ENCODE results near the gene INPP5J.
A peak's percentile ranks its signal among the peaks of the same experiment; 100 is the strongest.
"Not testable (repeated sequence)": the region's sequence is repeated elsewhere in the genome, so short reads cannot be mapped to it uniquely, and the experiment has no call there.

The INPP5J gene

DNA sequence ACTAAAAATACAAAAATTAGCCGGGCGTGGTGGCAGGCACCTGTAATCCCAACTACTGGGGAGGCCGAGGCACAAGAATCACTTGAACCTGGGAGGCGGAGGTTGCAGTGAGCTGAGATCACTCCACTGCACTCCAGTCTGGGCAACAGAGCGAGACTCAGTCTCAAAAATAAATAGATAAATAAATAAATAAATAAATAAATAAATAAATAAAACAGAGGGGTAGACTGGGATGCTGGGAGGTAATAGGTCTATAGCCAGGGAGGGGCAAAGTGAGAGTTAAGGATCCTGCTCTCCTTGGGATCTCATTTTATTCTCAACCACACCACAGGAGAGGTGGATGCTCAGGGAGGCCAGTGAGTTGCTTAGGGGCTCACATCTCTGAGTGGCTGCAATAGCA is 25.2 kb upstream of the INPP5J start:
- H3K27me3 ChIP-seq (ENCODE audit: low read depth, low read length); H3K4me3 ChIP-seq (ENCODE audit: low read depth in 1 of 2, low read length in 2 of 2); H3K9me3 ChIP-seq (ENCODE audit: control insufficient read depth in 1 of 2, low read length in 2 of 2); H3K27ac ChIP-seq (ENCODE audit: low read length): not testable (repeated sequence)
- Histone ChIP-seq H3K36me3 (ENCODE audit: control insufficient read depth in 1 of 2, insufficient read depth in 2 of 2, low read length in 2 of 2) (peaks cover 49 to 72% of the 10 kb centered on the region in 2 donors), H3K4me1 (ENCODE audit: control insufficient read depth in 1 of 2, insufficient read depth in 2 of 2, low read length in 2 of 2) (peaks cover 3 to 95% of the 10 kb centered on the region in 2 donors)

DNA sequence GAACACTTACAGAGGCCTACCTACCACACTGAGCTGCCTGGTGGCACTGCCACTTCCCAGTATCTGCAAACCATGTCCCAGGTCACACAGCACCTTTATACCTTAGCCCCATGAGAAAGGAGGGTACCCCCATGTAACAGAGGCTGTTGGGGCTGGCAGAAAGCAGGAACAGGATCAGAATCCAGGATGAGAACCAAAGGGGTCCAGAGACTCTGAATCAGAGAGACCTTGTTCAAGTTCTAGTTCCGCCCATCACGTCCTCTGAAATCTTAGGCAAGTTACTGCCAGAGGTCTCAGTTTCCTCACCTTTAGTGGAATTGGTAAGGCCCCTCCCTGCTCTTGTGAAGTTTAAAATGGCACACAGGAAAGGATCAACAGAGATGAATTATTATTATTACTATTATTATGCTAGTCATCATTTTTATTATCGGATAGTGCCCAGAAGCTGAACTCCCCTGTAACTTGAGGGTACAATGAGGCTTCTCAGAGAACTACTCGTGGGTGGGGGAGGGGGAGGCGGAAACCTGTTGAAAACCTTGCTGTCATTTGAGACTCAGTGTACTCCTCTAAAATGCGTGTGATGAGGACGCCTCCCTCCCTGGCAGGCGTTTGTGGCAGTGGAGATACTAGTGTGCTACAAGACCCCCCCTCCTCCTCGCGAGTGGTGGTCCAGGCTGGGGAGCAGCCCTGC is 24.7 kb upstream of the INPP5J start:
- H3K36me3 ChIP-seq (ENCODE audit: control insufficient read depth in 1 of 2, insufficient read depth in 2 of 2, low read length in 2 of 2), result peaks cover 48 to 67% of the 10 kb centered on the region in 2 donors

DNA sequence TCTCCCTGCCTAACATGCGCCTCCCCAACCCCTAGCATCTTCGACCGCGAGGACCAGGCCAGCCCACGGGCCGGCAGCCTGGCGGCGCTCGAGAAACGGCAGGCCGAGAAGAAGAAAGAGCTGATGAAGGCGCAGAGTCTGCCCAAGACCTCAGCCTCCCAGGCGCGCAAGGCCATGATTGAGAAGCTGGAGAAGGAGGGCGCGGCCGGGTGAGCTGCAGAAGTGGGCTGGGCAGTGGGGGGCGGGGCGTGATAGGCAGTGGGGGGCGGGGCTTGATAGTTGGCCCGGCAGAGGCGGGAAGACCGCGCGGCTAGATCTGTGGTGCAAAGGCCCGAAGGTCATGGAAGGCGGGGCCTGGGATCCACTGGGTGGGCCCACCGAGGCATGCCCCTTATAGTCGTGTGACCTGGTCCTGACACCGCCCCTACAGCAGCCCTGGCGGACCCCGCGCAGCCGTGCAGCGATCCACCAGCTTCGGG is 24.1 kb upstream of the INPP5J start:
- H3K9me3 ChIP-seq (ENCODE audit: control insufficient read depth in 1 of 2, low read length in 2 of 2), result no peaks in the 10 kb centered on the region
- H3K36me3 ChIP-seq (ENCODE audit: control insufficient read depth in 1 of 2, insufficient read depth in 2 of 2, low read length in 2 of 2), result peaks cover 49 to 66% of the 10 kb centered on the region in 2 donors
- H3K27ac ChIP-seq (ENCODE audit: low read length), result peak overlapping the region; percentile 36
- H3K4me3 ChIP-seq (ENCODE audit: low read depth in 1 of 2, low read length in 2 of 2), result no peak overlapping the region
- peaks cover 13 to 92% of the 10 kb centered on the region in 2 donors for H3K4me1 ChIP-seq (ENCODE audit: control insufficient read depth in 1 of 2, insufficient read depth in 2 of 2, low read length in 2 of 2)
- no peaks in the 10 kb centered on the region for H3K27me3 ChIP-seq (ENCODE audit: low read depth, low read length)

More for the DNA sequence above, 24.7 kb upstream of the INPP5J start:
- H3K27me3 ChIP-seq (ENCODE audit: low read depth, low read length), result no peaks in the 10 kb centered on the region
- H3K9me3 ChIP-seq (ENCODE audit: control insufficient read depth in 1 of 2, low read length in 2 of 2), result no peaks in the 10 kb centered on the region
- no peak overlapping the region for H3K4me3 ChIP-seq (ENCODE audit: low read depth in 1 of 2, low read length in 2 of 2)
- H3K27ac ChIP-seq (ENCODE audit: low read length), result no peak overlapping the region
- H3K4me1 ChIP-seq (ENCODE audit: control insufficient read depth in 1 of 2, insufficient read depth in 2 of 2, low read length in 2 of 2), result peaks cover 8 to 92% of the 10 kb centered on the region in 2 donors

DNA sequence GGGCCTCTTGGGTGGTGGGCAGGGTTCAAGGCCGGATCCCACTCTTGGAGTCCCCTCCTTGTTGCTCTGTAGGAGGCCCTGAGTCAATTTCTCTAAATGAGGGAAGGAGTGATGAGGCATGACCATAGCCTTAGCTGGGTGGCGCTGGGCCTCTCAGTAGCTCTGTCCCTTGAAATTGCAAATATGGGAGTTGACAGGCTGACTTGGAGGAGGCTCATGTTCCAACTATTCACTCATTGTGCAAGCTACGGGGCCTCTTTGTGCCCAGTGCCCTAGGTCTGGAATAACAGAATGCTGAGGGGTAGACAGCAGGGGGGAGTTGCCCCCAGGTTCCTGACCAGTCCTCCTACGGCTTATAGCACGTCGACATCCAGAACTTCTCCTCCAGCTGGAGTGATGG is 23.4 kb upstream of the INPP5J start:
- Histone ChIP-seq H3K27me3 (ENCODE audit: low read depth, low read length) (no peaks in the 10 kb centered on the region), H3K9me3 (ENCODE audit: control insufficient read depth in 1 of 2, low read length in 2 of 2) (no peaks in the 10 kb centered on the region), H3K27ac (ENCODE audit: low read length) (peak overlapping the region; percentile 36), H3K4me3 (ENCODE audit: low read depth in 1 of 2, low read length in 2 of 2) (no peak overlapping the region), H3K36me3 (ENCODE audit: control insufficient read depth in 1 of 2, insufficient read depth in 2 of 2, low read length in 2 of 2) (peaks cover 49 to 60% of the 10 kb centered on the region in 2 donors), H3K4me1 (ENCODE audit: control insufficient read depth in 1 of 2, insufficient read depth in 2 of 2, low read length in 2 of 2) (peaks cover 16 to 89% of the 10 kb centered on the region in 2 donors)

DNA sequence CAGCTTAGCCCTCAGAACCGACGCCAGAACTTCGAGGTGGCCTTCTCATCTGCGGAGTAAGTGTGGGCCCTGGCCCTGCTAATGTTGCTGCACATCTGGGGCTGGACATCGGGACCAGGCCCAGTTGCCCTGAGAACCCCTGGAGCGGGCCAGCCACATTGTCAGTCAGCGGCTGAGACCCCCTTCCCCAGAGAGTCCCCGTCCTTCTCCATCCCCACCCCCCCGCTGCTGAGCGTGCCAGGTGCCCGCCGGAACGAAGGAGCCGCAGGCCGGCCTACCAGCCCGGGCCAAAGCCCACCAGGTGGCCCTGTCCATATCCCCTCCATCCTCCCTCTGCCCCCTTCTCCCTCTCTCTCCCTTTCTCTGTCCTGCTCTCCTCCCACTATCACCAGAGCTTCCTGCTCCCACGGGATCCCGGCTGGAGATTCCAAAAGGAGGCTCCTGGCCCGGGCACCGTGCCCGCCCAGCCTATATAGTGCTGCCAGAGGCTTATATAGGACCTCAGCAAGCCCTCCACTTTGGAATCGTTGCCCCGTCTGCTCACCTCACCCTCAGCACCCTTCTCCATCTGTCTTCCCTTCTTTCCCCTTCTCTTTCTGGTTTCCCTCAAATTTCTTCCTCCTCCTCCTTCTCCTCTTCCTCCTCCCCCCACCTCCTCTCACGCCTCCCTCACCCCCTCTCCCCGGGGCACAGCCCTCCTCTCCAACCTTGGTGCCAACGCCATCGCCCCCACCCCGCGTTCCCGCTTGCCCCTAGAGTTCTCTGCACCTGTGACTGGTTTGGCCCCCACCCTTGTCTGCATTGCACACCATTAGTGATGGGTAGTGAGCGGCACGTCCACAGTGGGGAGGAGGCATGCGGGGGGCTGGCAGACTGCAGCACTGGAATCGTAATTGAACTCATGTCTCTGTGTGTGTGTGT is 22.7 kb upstream of the INPP5J start:
- Histone ChIP-seq H3K36me3 (ENCODE audit: control insufficient read depth in 1 of 2, insufficient read depth in 2 of 2, low read length in 2 of 2) (peaks cover 45 to 56% of the 10 kb centered on the region in 2 donors), H3K27me3 (ENCODE audit: low read depth, low read length) (no peaks in the 10 kb centered on the region), H3K27ac (ENCODE audit: low read length) (peak overlapping the region; percentile 36), H3K4me3 (ENCODE audit: low read depth in 1 of 2, low read length in 2 of 2) (no peak overlapping the region), H3K4me1 (ENCODE audit: control insufficient read depth in 1 of 2, insufficient read depth in 2 of 2, low read length in 2 of 2) (peaks cover 16 to 86% of the 10 kb centered on the region in 2 donors), H3K9me3 (ENCODE audit: control insufficient read depth in 1 of 2, low read length in 2 of 2) (no peaks in the 10 kb centered on the region)

DNA sequence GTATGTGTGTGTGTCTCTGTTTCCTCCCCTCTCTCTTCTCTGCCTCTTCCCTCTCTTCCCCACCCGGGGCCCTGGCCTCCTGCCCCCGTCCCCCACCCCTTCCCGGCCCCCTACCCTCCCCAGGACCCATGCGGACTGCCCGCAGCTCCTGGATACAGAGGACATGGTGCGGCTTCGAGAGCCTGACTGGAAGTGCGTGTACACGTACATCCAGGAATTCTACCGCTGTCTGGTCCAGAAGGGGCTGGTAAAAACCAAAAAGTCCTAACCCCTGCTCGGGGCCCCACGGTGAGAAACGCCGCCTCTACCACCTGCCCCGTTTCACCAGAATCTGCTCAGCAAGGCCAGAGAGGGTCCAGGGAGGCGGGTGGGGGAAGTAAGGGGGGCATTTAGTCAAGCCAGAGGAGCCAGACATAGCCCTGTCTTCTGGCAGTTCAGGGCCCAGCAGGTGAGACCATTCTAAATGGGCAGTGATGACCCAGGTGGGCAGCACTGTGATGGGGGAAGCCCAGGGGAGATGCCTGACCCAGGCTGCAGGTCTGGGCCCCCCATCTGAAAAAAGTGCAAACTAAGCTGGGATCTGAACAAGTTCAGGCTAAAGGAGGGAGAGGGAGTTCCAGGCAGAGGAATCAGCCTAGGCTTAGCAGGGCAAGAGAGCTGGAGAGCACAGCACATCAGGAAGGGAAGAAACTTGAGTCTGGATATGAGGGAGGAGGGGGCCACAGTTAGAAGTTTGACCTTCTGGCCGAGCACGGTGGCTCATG is 21.8 kb upstream of the INPP5J start:
- Histone ChIP-seq H3K27me3 (ENCODE audit: low read depth, low read length) (no peaks in the 10 kb centered on the region), H3K4me3 (ENCODE audit: low read depth in 1 of 2, low read length in 2 of 2) (no peak overlapping the region), H3K27ac (ENCODE audit: low read length) (peak overlapping the region; percentile 23), H3K36me3 (ENCODE audit: control insufficient read depth in 1 of 2, insufficient read depth in 2 of 2, low read length in 2 of 2) (peaks cover 37 to 53% of the 10 kb centered on the region in 2 donors), H3K9me3 (ENCODE audit: control insufficient read depth in 1 of 2, low read length in 2 of 2) (no peaks in the 10 kb centered on the region), H3K4me1 (ENCODE audit: control insufficient read depth in 1 of 2, insufficient read depth in 2 of 2, low read length in 2 of 2) (peaks cover 16 to 86% of the 10 kb centered on the region in 2 donors)

DNA sequence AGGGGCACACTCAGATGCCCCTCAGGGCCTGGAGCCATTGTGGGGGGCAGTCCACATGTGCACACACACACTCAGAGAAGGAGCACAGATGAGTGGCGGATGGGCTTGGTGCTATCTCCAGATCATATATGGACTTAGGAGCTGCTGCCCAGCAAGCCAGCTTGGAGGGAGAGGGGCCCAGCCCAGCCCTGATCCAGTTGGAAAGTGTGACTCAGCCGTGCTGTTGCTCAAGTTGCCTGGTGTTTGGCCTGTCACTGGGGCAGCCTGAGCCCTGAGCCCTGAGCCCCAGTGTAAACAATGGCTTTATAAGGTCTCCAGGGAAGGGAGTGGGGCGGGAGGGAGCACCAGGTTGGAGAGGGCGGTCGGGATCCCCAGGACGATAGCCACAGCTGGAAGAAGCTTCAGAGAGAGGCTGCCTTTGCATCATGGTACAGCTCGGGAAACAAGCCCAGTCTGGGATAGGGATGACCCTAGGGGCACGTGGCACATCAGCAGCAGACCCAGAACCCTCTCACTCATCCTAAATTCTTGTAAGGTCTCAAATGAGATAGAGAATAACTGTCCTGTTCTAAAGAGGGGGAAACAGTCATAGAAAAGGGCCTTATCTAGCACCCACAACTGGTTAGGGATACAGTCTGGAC is 20.2 kb upstream of the INPP5J start:
- Histone ChIP-seq H3K9me3 (ENCODE audit: control insufficient read depth in 1 of 2, low read length in 2 of 2) (no peaks in the 10 kb centered on the region), H3K36me3 (ENCODE audit: control insufficient read depth in 1 of 2, insufficient read depth in 2 of 2, low read length in 2 of 2) (peaks cover 25 to 43% of the 10 kb centered on the region in 2 donors), H3K27me3 (ENCODE audit: low read depth, low read length) (no peaks in the 10 kb centered on the region), H3K4me3 (ENCODE audit: low read depth in 1 of 2, low read length in 2 of 2) (peak overlapping the region in 1 of 2 donors; percentile 19), H3K4me1 (ENCODE audit: control insufficient read depth in 1 of 2, insufficient read depth in 2 of 2, low read length in 2 of 2) (peaks cover 16 to 74% of the 10 kb centered on the region in 2 donors), H3K27ac (ENCODE audit: low read length) (peak overlapping the region; percentile 96)

DNA sequence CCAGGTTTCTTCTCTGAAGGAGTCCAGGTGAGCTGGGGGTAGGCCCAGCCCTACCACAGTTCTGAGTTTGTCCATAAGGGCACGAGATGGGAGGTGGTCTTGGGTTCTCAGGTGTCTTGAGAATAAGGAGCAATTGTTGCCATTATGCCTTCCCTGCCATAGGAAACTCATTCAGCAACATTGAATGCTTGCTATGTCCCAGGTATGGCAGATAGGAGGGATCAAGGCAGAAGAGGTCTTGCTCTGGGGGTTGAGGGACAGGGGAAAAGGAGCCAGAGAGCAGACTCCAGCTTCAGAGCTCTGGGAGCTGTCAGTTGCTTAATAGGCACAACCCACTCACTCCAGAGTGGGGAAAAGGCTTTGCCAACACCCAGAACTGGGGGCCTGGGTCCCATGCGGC is 19.7 kb upstream of the INPP5J start:
- Histone ChIP-seq H3K9me3 (ENCODE audit: control insufficient read depth in 1 of 2, low read length in 2 of 2) (no peaks in the 10 kb centered on the region), H3K36me3 (ENCODE audit: control insufficient read depth in 1 of 2, insufficient read depth in 2 of 2, low read length in 2 of 2) (peaks cover 25 to 39% of the 10 kb centered on the region in 2 donors), H3K27me3 (ENCODE audit: low read depth, low read length) (no peaks in the 10 kb centered on the region), H3K27ac (ENCODE audit: low read length) (peak overlapping the region; percentile 96), H3K4me3 (ENCODE audit: low read depth in 1 of 2, low read length in 2 of 2) (peak overlapping the region in 1 of 2 donors; percentile 19), H3K4me1 (ENCODE audit: control insufficient read depth in 1 of 2, insufficient read depth in 2 of 2, low read length in 2 of 2) (peaks cover 19 to 73% of the 10 kb centered on the region in 2 donors)

DNA sequence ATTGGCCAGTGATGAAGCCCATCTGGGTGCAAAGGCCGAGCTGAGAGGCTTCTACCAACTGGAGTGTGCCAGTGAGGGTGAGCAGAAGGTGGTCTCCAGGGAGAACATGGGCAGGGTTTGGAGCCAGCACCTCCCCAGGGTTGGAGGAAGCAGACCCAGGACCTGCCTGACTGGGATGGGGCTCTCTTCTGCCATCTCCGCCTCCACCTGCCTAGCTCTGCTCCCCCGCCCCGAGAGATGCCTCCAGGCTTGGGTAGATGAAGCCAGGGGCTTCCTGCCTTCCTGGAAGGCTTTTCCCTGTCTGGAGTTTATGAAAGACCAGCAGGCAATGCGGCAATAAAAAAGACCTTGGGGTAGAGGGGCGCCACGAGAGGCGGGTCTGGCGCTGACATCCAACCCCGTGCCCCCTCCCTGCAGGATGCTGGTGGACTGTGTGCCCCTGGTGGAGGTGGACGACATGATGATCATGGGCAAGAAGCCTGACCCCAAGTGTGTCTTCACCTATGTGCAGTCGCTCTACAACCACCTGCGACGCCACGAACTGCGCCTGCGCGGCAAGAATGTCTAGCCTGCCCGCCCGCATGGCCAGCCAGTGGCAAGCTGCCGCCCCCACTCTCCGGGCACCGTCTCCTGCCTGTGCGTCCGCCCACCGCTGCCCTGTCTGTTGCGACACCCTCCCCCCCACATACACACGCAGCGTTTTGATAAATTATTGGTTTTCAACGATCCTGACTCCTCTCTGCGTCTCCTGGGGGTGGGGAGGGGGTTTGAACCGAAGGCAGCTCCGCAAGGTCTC is 18.7 kb upstream of the INPP5J start:
- peak overlapping the region; percentile 96 for H3K27ac ChIP-seq (ENCODE audit: low read length)
- H3K36me3 ChIP-seq (ENCODE audit: control insufficient read depth in 1 of 2, insufficient read depth in 2 of 2, low read length in 2 of 2), result peaks cover 22 to 35% of the 10 kb centered on the region in 2 donors
- no peaks in the 10 kb centered on the region for H3K9me3 ChIP-seq (ENCODE audit: control insufficient read depth in 1 of 2, low read length in 2 of 2)
- no peak overlapping the region for H3K4me3 ChIP-seq (ENCODE audit: low read depth in 1 of 2, low read length in 2 of 2)
- peaks cover 18 to 65% of the 10 kb centered on the region in 2 donors for H3K4me1 ChIP-seq (ENCODE audit: control insufficient read depth in 1 of 2, insufficient read depth in 2 of 2, low read length in 2 of 2)
- no peaks in the 10 kb centered on the region for H3K27me3 ChIP-seq (ENCODE audit: low read depth, low read length)

DNA sequence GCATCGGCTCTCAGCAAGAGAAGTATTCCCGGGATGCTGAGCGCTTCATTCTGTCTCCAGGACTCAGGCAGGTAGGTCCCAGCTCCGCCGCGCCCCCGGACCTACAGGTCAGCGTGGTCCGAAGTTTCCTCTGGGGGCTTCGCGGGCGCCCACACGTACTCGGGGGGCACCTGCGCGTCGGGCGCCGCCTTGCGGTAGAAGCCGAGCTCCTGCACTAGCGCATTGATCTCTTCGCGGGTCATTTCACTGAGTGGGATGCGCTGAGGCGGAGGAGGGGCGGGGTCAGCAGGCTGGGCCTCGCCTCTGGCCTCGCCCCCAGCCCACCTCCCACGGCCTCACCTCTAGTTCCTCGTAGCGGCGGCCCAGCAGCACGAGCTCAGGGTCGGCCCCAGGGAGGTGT is 17.9 kb upstream of the INPP5J start:
- H3K9me3 ChIP-seq (ENCODE audit: control insufficient read depth in 1 of 2, low read length in 2 of 2), result no peaks in the 10 kb centered on the region
- H3K4me3 ChIP-seq (ENCODE audit: low read depth in 1 of 2, low read length in 2 of 2), result peak overlapping the region in 1 of 2 donors; percentile 82
- H3K27ac ChIP-seq (ENCODE audit: low read length), result peak overlapping the region; percentile 95
- peaks cover 16 to 57% of the 10 kb centered on the region in 2 donors for H3K4me1 ChIP-seq (ENCODE audit: control insufficient read depth in 1 of 2, insufficient read depth in 2 of 2, low read length in 2 of 2)
- H3K27me3 ChIP-seq (ENCODE audit: low read depth, low read length), result no peaks in the 10 kb centered on the region
- peaks cover 16 to 28% of the 10 kb centered on the region in 2 donors for H3K36me3 ChIP-seq (ENCODE audit: control insufficient read depth in 1 of 2, insufficient read depth in 2 of 2, low read length in 2 of 2)
